B cell (primary cell): ENCODE results near the gene MAD2L1BP. TPM values are rescaled to one million over a fixed set of nuclear protein-coding genes. Genes with fewer than 3 reads are reported as not detected.

Experiments
- ATAC-seq: fragments of 200-7000 bp; cut with Tn5 transposase; one replicate; pipeline ENCODE4 v1.10.0; 2021; ENCODE audit warnings: low read depth, mild to moderate bottlenecking, moderate number of reproducible peaks, moderate library complexity
- CTCF ChIA-PET: fragments of 350-600 bp; sonication (Branson Sonifier 250); formaldehyde crosslinking; loops from one replicate; lab custom pipeline; 2021; ENCODE audit warnings: antibody characterized with exemption, inconsistent platforms; lab: Charles Lee
- POLR2A ChIA-PET: fragments of 350-600 bp; sonication (Branson Sonifier 250); formaldehyde crosslinking; loops from one replicate; lab custom pipeline; 2021; ENCODE audit warnings: antibody characterized with exemption; lab: Charles Lee
- DNase-seq: peaks from one replicate; pipeline ENCODE4 v3.0.0; 2013
- H2AFZ ChIP-seq: 2 replicates; pipeline ENCODE4 v1.6.1; 2012; ENCODE audit warnings: mild to moderate bottlenecking, low read depth, low read length; ENCODE audit not compliant: insufficient read depth, poor library complexity, severe bottlenecking
- H3K27ac ChIP-seq, 2 donors: 1 replicate in 1 of 2; 2 replicates in 1 of 2; pipeline ENCODE4 v1.5.1; 2012 to 2013; ENCODE audit warnings: low read length in 2 of 2, mild to moderate bottlenecking in 2 of 2, moderate library complexity in 1 of 2
- H3K27me3 ChIP-seq, 4 experiments: fragments of 200-600 bp in 1 of 4; sonication (generic) in 1 of 4; replicated peaks in 1 of 4; 1 replicate in 2 of 4; 2 replicates in 2 of 4; pipeline versions ENCODE4 v1.6.1 to v1.7.0; 2013 to 2016; ENCODE audit warnings: low read length in 3 of 4, mild to moderate bottlenecking in 2 of 4, mixed read lengths in 1 of 4, moderate library complexity in 1 of 4; ENCODE audit not compliant: insufficient read depth in 4 of 4, control insufficient read depth in 3 of 4; ENCODE audit errors: control extremely low read depth in 1 of 4
- H3K36me3 ChIP-seq, 2 experiments: replicated peaks in 1 of 2; 1 replicate in 1 of 2; 2 replicates in 1 of 2; pipeline versions ENCODE4 v1.6.1 to v1.7.1; 2013; ENCODE audit warnings: low read length in 1 of 2; ENCODE audit not compliant: insufficient read depth in 2 of 2, control insufficient read depth in 1 of 2; ENCODE audit errors: control extremely low read depth in 1 of 2, extremely low read depth in 1 of 2
- H3K4me1 ChIP-seq, 2 donors: fragments of 200-600 bp in 1 of 2; sonication (generic) in 1 of 2; 1 replicate in 1 of 2; 2 replicates in 1 of 2; pipeline versions ENCODE4 v1.5.1 to v1.6.1; 2013 to 2017; ENCODE audit warnings: low read length in 2 of 2; ENCODE audit not compliant: control insufficient read depth in 2 of 2, insufficient read depth in 2 of 2
- H3K4me2 ChIP-seq: replicated peaks from 2 replicates; pipeline ENCODE3; 2012; ENCODE audit warnings: mild to moderate bottlenecking, low read depth, low read length; ENCODE audit not compliant: poor library complexity, severe bottlenecking
- H3K4me3 ChIP-seq, 5 experiments: fragments of 200-600 bp in 1 of 5; sonication (generic) in 1 of 5; 1 replicate in 3 of 5; 2 replicates in 2 of 5; pipeline versions ENCODE4 v1.5.1 to v1.7.0; 2011 to 2016; ENCODE audit warnings: low read length in 4 of 5, mild to moderate bottlenecking in 4 of 5, low read depth in 2 of 5, control low read depth in 1 of 5, moderate library complexity in 1 of 5; ENCODE audit not compliant: insufficient read depth in 1 of 5; ENCODE audit errors: control extremely low read depth in 1 of 5, extremely low read depth in 1 of 5
- H3K79me2 ChIP-seq: fragments of 200-600 bp; sonication (generic); one replicate; pipeline ENCODE4 v1.6.0; 2016; ENCODE audit warnings: low read length; ENCODE audit not compliant: control insufficient read depth, insufficient read depth
- H3K9ac ChIP-seq: fragments of 200-600 bp; sonication (generic); 2 replicates; pipeline ENCODE4 v1.6.1; 2017; ENCODE audit warnings: mild to moderate bottlenecking, low read length, moderate library complexity
- H3K9me3 ChIP-seq, 3 donors: one replicate each; pipeline versions ENCODE4 v1.6.1 to v1.7.1; 2013; ENCODE audit warnings: low read length in 2 of 3; ENCODE audit not compliant: control insufficient read depth in 2 of 3, insufficient read depth in 1 of 3; ENCODE audit errors: control extremely low read depth in 1 of 3
- H4K20me1 ChIP-seq: 2 replicates; pipeline ENCODE4 v1.6.0; 2012; ENCODE audit warnings: mild to moderate bottlenecking, low read length; ENCODE audit not compliant: insufficient read depth, control insufficient read depth, poor library complexity, severe bottlenecking
- H3K27ac Mint-ChIP-seq: one replicate; pipeline ENCODE4 v1.8.0; 2021; ENCODE audit warnings: mixed read lengths
- H3K27me3 Mint-ChIP-seq: one replicate; pipeline ENCODE4 v1.8.0; 2021; ENCODE audit warnings: mixed read lengths
- H3K4me1 Mint-ChIP-seq: one replicate; pipeline ENCODE4 v1.8.0; 2021; ENCODE audit warnings: mixed read lengths
- H3K4me3 Mint-ChIP-seq: one replicate; pipeline ENCODE4 v1.8.0; 2021; ENCODE audit warnings: mixed read lengths
- H3K9me3 Mint-ChIP-seq: one replicate; pipeline ENCODE4 v1.8.0; 2022; ENCODE audit warnings: mixed read lengths; ENCODE audit not compliant: insufficient read depth
- EZH2 ChIP-seq: IDR thresholded peaks from 2 replicates; pipeline ENCODE4 v1.6.1; 2012; ENCODE audit warnings: borderline replicate concordance, low read depth, mild to moderate bottlenecking, moderate library complexity, low read length; ENCODE audit not compliant: insufficient read depth, poor library complexity, severe bottlenecking
- WGBS: methylation state at CpG from one replicate; pipeline ENCODE4 v1.1.5; 2013; ENCODE audit warnings: missing lambda C conversion rate; ENCODE audit not compliant: insufficient coverage; 5-methylcytosine and 5-hydroxymethylcytosine counted together
- intact Hi-C: fragments of 100-400 bp; cut with micrococcal nuclease; formaldehyde crosslinking; loops from one replicate; pipeline ENCODE4 v1.10.0; 2022
- polyA plus RNA-seq: library from polyadenylated mRNA; depleted of rRNA; stranded (reverse); fragments of >200 nt; gene quantifications from 2 replicates; pipeline ENCODE4 v1.2.3, GENCODE V29; 2012
- total RNA-seq, 2 donors: library from RNA; stranded (reverse); fragments of 120-200 nt in 1 of 2; gene quantifications; 1 replicate in 1 of 2; 2 replicates in 1 of 2; pipeline versions ENCODE4 v1.2.3 to v1.2.4, GENCODE V29; 2013 to 2022
- TF ChIP-seq, protein P1 (sequence below): fragments of 200-600 bp; IDR thresholded peaks from one replicate; pipeline ENCODE4 v1.8.0; 2022; ENCODE audit warnings: antibody characterized with exemption, mild to moderate bottlenecking

MAD2L1BP gene
- total and polyA plus RNA-seq, 2 donors (not counting 1 experiment from before 2014, with no cell fraction given), result 32.7 to 35.4 TPM

DNA sequence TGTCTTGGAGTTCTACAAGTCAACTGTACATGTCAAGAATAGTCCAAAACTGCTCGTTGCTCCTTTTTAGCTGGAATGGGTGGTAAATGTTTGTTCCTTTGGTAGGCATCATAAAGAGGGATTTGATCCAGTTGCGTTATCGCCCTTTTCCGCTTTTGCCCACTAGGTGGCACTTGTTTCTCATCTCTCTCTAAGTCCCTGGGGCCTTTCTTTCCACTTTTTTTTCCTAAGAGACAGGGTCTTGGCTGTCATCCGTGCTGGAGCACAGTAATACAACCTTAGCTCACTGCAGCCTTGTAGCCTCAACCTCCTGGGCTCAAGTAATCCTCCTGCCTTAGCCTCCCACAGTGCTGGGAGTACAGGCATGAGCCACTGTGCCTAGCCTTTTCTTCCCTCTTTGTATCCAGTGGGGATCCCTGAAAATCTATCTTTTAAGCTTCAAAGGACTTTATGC is 27.3 kb upstream of the MAD2L1BP start:
- intact Hi-C loops, result loop anchor here (1.0 kb wide), 1 partner anchor 471 kb away; no protein-coding TSS in a partner anchor
- CTCF ChIA-PET, result interaction anchor here (0.8 to 4.6 kb wide), 19 partner anchors 11 to 472 kb away, joined by 3 to 32 read pairs (median 4); partner anchors contain the start of genes GTPBP2, POLH, VEGFA and XPO5
- Histone ChIP-seq H3K4me3 (no peak overlapping the region), H3K9me3 (no peaks in the 10 kb centered on the region), H4K20me1 (peaks cover 7% of the 10 kb centered on the region), H3K4me2 (peak overlapping the region; percentile 9), H3K4me1 (peaks cover 10 to 11% of the 10 kb centered on the region in 2 donors), H3K79me2 (peaks cover 4% of the 10 kb centered on the region), H3K9ac (no peak overlapping the region), H3K36me3 (peaks cover 21 to 65% of the 10 kb centered on the region in 2 experiments), H2AFZ (no peak overlapping the region), H3K27me3 (no peaks in the 10 kb centered on the region), H3K27ac (peak overlapping the region in 1 of 2 donors; percentile 55)
- ATAC-seq, result peak; percentile 49
- no peaks in the 10 kb centered on the region for H3K9me3 Mint-ChIP-seq
- H3K4me1 Mint-ChIP-seq, result peaks cover 12% of the 10 kb centered on the region
- no peak overlapping the region for H3K4me3 Mint-ChIP-seq
- WGBS, result 18% methylated on average over 2 of the region's 5 CpGs
- TF ChIP-seq, protein P1, sequence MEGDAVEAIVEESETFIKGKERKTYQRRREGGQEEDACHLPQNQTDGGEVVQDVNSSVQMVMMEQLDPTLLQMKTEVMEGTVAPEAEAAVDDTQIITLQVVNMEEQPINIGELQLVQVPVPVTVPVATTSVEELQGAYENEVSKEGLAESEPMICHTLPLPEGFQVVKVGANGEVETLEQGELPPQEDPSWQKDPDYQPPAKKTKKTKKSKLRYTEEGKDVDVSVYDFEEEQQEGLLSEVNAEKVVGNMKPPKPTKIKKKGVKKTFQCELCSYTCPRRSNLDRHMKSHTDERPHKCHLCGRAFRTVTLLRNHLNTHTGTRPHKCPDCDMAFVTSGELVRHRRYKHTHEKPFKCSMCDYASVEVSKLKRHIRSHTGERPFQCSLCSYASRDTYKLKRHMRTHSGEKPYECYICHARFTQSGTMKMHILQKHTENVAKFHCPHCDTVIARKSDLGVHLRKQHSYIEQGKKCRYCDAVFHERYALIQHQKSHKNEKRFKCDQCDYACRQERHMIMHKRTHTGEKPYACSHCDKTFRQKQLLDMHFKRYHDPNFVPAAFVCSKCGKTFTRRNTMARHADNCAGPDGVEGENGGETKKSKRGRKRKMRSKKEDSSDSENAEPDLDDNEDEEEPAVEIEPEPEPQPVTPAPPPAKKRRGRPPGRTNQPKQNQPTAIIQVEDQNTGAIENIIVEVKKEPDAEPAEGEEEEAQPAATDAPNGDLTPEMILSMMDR, result peak; percentile 86
- no peak for TF ChIP-seq EZH2
- DNase-seq, result peak; percentile 70
- POLR2A ChIA-PET, result interaction anchor here (0.6 kb wide), 1 partner anchor 292 kb away, joined by 3 read pairs; no protein-coding TSS in a partner anchor
- no peak overlapping the region for H3K27ac Mint-ChIP-seq
- H3K27me3 Mint-ChIP-seq, result no peaks in the 10 kb centered on the region

DNA sequence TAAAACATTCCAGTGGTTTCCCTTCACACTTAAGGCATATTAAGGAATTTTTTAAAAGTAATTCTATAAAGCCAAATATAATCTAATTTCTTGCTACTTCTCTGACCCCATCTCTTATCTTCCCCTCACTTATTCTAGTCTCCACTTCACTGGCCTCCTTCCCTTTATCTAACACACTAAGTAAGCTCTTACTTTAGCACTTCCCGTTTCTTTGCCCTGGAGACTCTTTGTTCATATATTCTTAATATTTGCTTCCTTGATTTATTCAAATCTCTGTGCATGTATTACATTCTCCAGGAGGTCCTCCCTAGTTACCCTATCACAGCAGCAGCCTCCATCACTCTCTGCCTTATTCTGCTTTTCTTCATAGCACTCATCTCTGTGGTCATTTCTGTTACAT is 26.8 kb upstream of the MAD2L1BP start:
- peaks cover 10 to 11% of the 10 kb centered on the region in 2 donors for H3K4me1 ChIP-seq
- intact Hi-C loops, result loop anchor here (1.0 kb wide), 1 partner anchor 470 kb away; no protein-coding TSS in a partner anchor
- TF ChIP-seq EZH2, result no peak
- TF ChIP-seq, protein P1, result no peak
- Mint-ChIP-seq H3K27ac (peak overlapping the region; percentile 16), H3K4me3 (no peak overlapping the region), H3K4me1 (peaks cover 12% of the 10 kb centered on the region), H3K9me3 (no peaks in the 10 kb centered on the region), H3K27me3 (no peaks in the 10 kb centered on the region)
- H3K27me3 ChIP-seq, result no peaks in the 10 kb centered on the region
- POLR2A ChIA-PET, result interaction anchor here (0.6 kb wide), 1 partner anchor 292 kb away, joined by 3 read pairs; no protein-coding TSS in a partner anchor
- H3K9ac ChIP-seq, result no peak overlapping the region
- no CpG with 5 or more reads among the region's 1 CpG for WGBS
- peak; percentile 25 for DNase-seq
- peak overlapping the region; percentile 9 for H3K4me2 ChIP-seq
- H3K27ac ChIP-seq, result peak overlapping the region in 1 of 2 donors; percentile 55
- CTCF ChIA-PET, result interaction anchor here (0.8 to 4.6 kb wide), 16 partner anchors 11 to 471 kb away, joined by 3 to 32 read pairs (median 4); partner anchors contain the start of genes GTPBP2, POLH, VEGFA and XPO5
- peaks cover 19 to 66% of the 10 kb centered on the region in 2 experiments for H3K36me3 ChIP-seq
- H2AFZ ChIP-seq, result no peak overlapping the region
- H4K20me1 ChIP-seq, result peaks cover 7% of the 10 kb centered on the region
- H3K9me3 ChIP-seq, result no peaks in the 10 kb centered on the region
- H3K4me3 ChIP-seq, result no peak overlapping the region
- peaks cover 4% of the 10 kb centered on the region for H3K79me2 ChIP-seq
- peak; percentile 17 for ATAC-seq
